Type B pancreatic cell (in vitro differentiated cells): ENCODE data around the gene POLE. TPM values are rescaled to one million over a fixed set of nuclear protein-coding genes. Genes with fewer than 3 reads are reported as not detected.

Experiments used
- DNase-seq: peaks from one replicate; pipeline ENCODE4 v3.0.0; 2021; ENCODE audit warnings: mixed read lengths; ENCODE audit not compliant: unreplicated experiment; ENCODE audit errors: extremely low spot score
- H3K27ac Mint-ChIP-seq: 2 replicates; pipeline ENCODE4 v1.8.0; 2021; ENCODE audit warnings: mild to moderate bottlenecking, mixed read lengths
- H3K27me3 Mint-ChIP-seq: 2 replicates; pipeline ENCODE4 v1.8.0; 2021; ENCODE audit warnings: mixed read lengths
- H3K36me3 Mint-ChIP-seq: 2 replicates; pipeline ENCODE4 v1.8.0; 2021; ENCODE audit warnings: mixed read lengths
- H3K4me1 Mint-ChIP-seq: one replicate; pipeline ENCODE4 v1.8.0; 2021; ENCODE audit warnings: mixed read lengths; ENCODE audit not compliant: unreplicated experiment
- H3K4me3 Mint-ChIP-seq: 2 replicates; pipeline ENCODE4 v1.8.0; 2021; ENCODE audit warnings: mild to moderate bottlenecking, mixed read lengths
- H3K9me3 Mint-ChIP-seq: 2 replicates; pipeline ENCODE4 v1.8.0; 2021; ENCODE audit warnings: mixed read lengths
- CTCF ChIP-seq: fragments of 200-600 bp; sonication (generic); conservative IDR thresholded peaks from 2 replicates; pipeline ENCODE4 v1.5.0; 2021; ENCODE audit warnings: antibody characterized with exemption, mild to moderate bottlenecking
- total RNA-seq: library from RNA; stranded (reverse); gene quantifications from 2 replicates; pipeline ENCODE4 v1.2.1, GENCODE V29; 2021; ENCODE audit warnings: low replicate concordance

Gene POLE
- total RNA-seq, 1 donor from 2014 or later, result 113 TPM

GRCh38 chr12:132642846-132643835 is 44.0 kb downstream of the POLE start:
- no peak overlapping the region for H3K4me3 Mint-ChIP-seq
- H3K4me1 Mint-ChIP-seq, result peaks cover 6% of the 10 kb centered on the region
- no peaks in the 10 kb centered on the region for H3K9me3 Mint-ChIP-seq
- no peak for DNase-seq
- peaks cover 19% of the 10 kb centered on the region for H3K36me3 Mint-ChIP-seq
- H3K27ac Mint-ChIP-seq, result no peak overlapping the region
- H3K27me3 Mint-ChIP-seq, result no peaks in the 10 kb centered on the region
- TF ChIP-seq CTCF, result no peak

- Mint-ChIP-seq H3K27ac (no peak overlapping the region), H3K27me3 (no peaks in the 10 kb centered on the region), H3K4me1 (peaks cover 6% of the 10 kb centered on the region), H3K36me3 (peaks cover 13% of the 10 kb centered on the region), H3K4me3 (no peak overlapping the region), H3K9me3 (no peaks in the 10 kb centered on the region)
- no peak for DNase-seq
- TF ChIP-seq CTCF, result no peak
Measured at GRCh38 chr12:132641811-132642650, 45.1 kb downstream of the POLE start.

GRCh38 chr12:132640936-132641335 is 46.2 kb downstream of the POLE start:
- H3K27ac Mint-ChIP-seq, result no peak overlapping the region
- no peaks in the 10 kb centered on the region for H3K9me3 Mint-ChIP-seq
- peaks cover 6% of the 10 kb centered on the region for H3K4me1 Mint-ChIP-seq
- H3K4me3 Mint-ChIP-seq, result no peak overlapping the region
- peaks cover 11% of the 10 kb centered on the region for H3K36me3 Mint-ChIP-seq
- no peak for DNase-seq
- no peak for TF ChIP-seq CTCF
- no peaks in the 10 kb centered on the region for H3K27me3 Mint-ChIP-seq

- Mint-ChIP-seq H3K4me3 (no peak overlapping the region), H3K36me3 (peaks cover 13% of the 10 kb centered on the region), H3K4me1 (peaks cover 6% of the 10 kb centered on the region), H3K27ac (no peak overlapping the region), H3K9me3 (no peaks in the 10 kb centered on the region), H3K27me3 (no peaks in the 10 kb centered on the region)
- no peak for TF ChIP-seq CTCF
- DNase-seq, result no peak
Measured at GRCh38 chr12:132639956-132640520, 47.1 kb downstream of the POLE start.

- no peak overlapping the region for H3K4me3 Mint-ChIP-seq
- peaks cover 6% of the 10 kb centered on the region for H3K4me1 Mint-ChIP-seq
- no peaks in the 10 kb centered on the region for H3K9me3 Mint-ChIP-seq
- H3K27me3 Mint-ChIP-seq, result no peaks in the 10 kb centered on the region
- no peak overlapping the region for H3K27ac Mint-ChIP-seq
- peak; percentile 83 for TF ChIP-seq CTCF
- DNase-seq, result no peak
- H3K36me3 Mint-ChIP-seq, result peaks cover 13% of the 10 kb centered on the region
Measured at GRCh38 chr12:132638541-132639408, 48.4 kb downstream of the POLE start.
